Midbrain (tissue), 1 donor: ENCODE data around the gene NCKAP5.

ENCODE experiments used
- DNase-seq: peaks from one replicate; lab custom pipeline; 2025; lab: John Stamatoyannopoulos, UW

The NCKAP5 gene

DNA sequence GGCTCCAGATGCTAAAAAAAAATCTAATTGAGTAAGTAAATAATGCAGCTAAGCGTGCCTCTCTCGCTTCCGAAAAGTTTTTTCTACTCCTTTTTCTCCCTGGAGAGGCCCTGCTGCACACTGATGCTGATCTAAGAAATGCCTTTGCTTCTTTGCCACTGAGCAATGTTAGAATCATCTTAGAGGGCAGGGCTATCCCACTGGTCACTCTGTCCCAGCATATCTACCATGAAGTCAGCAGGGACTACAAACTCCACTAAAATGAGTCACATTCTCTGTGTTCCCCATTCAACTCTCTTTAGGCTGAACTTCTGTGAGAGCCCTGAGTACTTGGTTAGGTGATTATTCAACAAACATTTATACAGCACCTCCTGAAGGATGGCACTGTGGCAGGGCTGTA, 770.7 kb downstream of the NCKAP5 start:
- DNase-seq: no peak

DNA sequence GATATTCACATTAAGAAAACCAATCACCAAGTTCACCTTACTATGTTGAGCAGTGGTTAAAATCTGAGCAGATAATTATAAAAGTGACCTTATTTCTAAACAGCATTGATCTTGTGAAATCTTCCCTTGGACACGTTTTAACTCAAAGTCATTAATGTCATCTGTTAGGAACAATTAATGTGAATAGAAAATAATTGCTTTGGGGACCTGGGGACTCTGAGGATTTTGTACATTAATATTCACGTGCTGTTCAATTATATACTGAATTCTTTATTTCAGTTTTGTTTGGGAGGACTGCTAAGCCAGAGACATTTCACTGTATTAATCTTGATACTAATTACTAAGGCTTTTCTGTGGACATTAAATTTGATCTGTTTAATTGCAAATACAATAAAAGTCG, 771.2 kb downstream of the NCKAP5 start:
- no peak for DNase-seq

DNA sequence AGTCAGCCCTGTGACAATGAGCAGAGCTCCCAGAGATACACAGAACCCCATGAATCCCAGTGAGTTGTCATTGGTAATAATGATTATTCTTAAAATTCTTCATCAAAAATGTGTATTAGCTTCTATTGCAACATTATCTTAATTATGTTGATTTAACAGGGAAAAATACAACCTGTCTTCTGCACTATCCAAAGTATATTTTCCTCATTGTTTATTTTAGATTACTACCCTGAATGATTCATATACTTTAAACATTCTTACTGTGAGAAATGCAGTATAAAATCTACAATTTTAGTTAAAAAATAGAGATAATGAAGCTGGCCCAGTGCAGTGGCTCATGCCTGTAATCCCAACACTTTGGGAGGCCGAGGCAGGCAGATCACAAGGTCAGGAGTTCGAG, 773.0 kb downstream of the NCKAP5 start:
- DNase-seq: no peak

DNA sequence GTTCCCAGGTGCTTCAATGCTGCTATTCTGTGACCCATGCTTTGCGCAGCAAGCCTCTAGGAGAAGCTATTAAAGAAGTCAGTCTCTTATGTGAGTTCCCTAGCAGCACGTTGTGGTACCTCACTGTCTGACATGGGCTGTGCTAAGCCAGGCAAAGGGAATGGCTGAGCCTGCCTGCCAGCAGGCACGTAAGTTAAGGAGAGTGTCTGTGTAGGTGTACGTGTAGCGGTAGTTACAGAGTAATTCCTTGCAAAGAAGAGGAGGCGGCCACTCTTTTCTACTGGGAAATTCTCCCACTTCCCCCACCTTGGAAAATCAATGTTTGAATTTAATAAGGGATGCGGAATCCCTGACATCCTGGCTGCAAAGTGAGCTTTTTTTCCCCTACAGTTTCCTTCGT, 774.7 kb downstream of the NCKAP5 start:
- DNase-seq: no peak

DNA sequence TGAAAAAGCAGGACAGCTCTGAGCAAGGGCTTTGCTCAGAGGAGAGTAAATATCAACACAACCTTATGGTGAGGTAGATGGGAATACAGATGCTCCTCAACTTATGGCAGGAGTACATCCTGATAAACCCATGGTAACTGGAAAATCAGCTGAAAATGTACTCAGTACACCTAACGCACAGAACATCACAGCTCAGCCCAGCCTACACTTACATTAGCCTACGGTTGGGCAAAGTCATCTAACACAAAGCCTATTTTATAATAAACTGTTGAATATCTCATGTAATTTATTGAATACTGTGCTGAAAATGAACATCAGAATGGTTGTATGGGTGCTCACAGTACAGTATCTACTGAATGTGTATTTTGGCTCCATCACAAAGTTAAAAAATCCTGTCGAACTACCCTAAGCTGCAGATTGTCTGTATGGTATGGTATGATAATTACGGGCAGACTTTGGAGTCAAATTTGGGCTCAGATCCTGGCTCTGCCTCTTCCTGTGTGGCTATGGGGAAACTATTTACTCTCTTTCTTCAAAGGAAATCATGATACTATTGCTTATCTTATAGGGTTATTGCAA, 778.0 kb downstream of the NCKAP5 start:
- no peak for DNase-seq

DNA sequence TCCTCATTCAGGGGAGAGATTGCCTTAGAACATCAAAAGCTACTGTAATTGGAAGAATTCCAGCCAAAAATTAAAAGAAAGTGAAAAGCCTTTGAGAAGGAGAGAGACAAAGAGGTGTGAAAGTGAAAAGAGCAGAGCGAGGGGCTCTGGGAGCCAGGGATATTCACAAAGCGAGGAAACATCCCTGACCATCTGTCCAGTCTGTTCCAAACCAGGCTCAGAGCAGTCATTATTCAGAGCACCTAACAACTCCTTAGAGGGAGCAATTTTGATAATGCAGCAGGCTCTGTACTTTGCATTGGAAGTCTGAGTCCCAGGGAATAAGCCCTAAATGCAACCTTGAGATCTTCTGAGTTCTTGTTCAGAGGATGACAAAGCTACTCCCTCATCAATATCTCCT, 779.2 kb downstream of the NCKAP5 start:
- DNase-seq: no peak

DNA sequence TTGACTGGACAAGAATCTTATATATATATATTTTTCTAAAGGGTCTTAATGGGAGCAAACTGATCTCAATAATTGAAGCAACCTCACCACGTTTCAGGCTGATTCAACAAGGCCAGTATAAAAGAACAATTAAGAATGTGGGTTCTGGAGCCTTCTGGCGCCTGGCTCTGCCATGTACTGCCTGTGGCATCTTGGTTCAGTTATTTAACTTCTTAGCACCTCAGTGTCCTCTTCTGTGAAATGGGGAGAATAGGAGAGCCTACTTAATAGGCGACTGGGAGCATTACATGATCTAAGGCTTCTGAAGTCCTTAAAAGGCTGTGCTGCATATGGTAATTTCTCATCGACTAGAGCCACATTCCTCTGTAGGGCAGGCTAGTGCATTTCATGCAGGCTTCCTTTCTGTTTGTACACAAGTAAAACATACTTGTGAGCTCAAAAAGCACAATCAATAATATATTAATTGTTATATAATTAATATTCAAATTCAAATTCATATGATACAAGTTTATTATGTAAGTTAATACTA, 779.9 kb downstream of the NCKAP5 start:
- no peak for DNase-seq

DNA sequence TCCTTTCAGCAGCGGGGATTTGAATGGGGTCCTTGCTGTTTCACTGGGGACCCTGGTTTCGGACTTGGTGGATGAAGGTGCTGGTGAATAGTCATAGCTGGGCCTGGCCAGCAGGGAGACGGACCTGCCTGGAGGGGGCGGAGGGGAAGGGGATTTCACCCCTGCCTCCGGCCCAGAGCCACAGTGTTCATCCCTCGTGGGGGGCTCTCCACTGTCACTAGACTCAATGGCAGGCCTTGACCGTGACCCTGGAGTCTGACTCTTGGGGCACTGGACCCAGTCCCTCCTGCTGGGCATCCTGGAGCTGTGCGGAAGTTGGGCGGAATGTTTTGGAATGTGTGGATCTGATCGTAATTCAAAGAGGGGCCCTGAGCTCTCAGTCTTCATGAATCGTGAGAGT, 784.4 kb downstream of the NCKAP5 start:
- DNase-seq: no peak

DNA sequence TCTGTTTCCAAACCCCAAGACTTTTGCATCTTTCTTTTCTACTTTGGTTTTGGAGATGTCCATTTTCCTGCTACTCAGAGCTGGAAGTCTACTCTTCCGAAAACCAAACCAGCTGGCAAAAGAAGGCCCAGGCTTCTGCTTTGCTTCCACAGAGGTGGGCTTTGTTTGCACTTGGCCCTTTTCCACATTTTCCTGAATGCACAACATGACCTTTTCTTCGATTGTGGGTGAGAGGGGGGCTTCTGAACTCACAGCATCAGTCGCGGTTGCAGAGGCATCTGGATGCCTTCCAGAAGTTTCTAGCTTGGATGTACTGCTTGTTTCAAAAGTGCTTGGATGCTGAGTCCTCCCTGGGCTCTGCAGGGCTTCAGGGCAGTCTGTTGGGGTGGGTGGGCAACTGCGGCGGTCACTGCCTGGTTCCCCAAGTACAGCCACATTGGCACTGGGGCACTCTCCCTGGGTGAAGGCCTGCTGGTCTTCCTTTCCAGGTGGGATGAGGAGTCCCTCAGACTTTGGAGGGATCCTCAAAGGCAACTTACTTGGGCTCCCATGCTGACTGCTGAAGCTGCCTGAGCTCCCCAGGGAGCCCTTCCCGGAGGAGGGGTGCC, 786.0 kb downstream of the NCKAP5 start:
- DNase-seq: no peak

DNA sequence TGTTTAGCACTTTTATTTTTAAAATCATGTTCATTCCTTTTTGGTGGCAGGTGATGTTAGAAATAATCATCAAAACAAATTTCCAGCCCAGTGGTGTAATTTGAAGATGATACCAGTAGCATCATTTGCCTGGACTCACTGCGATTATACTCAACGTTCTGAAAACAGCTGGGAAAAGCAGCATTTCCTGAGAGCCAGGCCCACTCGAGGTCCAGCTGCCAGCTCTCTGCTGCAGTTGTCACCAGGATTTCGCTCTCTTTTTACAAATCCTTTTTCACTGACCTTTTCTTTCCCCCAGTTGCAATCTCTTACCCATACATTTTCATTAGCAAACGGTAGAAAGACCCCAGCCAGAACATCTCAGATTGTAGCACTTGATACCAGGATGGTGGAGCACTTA, 787.6 kb downstream of the NCKAP5 start:
- DNase-seq: no peak

DNA sequence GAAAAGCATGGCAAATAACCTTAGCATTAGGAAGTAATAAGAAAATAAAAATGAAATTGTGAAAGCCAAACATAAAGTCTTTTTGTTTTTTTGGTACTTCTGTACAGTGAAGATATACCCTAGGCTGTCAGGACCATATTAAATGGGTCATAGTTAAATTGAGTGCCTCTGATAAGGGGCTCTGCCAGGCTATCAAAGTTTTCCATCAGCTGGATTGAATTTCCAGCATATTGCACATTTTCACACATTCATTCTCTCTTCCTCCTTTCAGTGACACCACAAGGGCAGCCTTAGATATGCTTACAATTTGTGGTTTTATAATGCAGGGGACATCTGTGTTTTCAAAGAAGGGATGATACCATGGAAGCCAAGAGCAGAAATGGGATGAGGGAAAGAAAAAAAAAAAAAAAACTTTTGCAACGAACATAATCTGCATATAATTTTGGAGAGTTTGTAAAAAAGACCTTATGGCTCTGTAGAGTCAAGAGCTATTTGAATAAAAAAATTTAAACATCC, 789.0 kb downstream of the NCKAP5 start:
- DNase-seq: no peak

DNA sequence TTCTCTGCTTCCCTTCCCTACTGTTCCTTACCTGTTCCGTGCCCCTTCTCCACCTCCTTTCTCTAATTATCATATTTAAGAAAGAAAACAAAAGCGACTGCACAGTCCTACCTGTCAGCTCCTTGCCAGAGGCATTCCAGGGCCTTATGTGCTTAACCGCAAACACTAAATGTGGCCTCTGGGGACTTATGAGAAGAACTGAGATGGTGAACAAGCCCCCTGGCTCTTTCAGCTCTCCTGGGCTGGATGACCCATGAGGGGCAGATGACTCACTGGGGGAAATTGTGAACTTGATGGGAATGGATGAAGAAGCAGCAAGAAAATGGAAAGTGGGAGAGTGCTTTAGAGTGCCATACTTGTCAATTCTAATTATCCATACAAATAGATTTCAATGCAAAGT, 792.0 kb downstream of the NCKAP5 start:
- DNase-seq: no peak

DNA sequence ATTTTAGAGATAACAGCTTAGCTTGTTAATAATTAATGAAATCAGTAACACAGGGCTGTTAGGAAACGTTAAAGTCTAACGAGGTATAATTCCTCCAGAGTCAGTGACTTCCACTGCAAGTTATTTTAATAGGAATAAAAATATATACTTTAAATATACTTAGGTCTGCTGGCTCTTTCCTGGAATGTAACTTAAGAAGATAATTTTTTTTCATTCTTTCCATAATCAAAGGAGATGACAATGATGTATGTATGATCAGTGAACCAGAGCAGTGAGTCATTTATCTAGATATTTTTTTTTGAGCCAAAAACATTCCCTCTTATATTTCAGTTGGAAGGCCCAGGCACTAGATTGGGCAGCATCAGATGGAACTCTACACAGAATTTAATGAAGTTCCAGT, 794.1 kb downstream of the NCKAP5 start:
- no peak for DNase-seq

DNA sequence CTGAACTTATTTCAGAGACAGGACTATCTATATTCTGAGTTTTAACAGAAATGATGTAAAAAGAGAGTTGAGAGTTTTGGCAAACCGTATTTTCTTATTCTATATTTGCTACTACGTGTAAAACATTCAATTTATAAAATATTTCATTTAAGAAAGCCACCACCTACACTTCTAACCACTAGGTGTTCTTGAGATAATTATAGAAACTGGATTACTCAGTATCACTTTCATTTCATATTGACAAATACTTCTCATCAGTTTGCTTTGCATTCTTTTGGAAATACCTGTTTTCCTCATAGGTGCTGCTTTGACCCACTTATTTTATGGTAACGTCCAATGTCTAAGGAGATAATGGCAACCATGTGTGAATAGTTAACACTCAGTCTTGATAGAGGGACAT, 794.9 kb downstream of the NCKAP5 start:
- DNase-seq: no peak

DNA sequence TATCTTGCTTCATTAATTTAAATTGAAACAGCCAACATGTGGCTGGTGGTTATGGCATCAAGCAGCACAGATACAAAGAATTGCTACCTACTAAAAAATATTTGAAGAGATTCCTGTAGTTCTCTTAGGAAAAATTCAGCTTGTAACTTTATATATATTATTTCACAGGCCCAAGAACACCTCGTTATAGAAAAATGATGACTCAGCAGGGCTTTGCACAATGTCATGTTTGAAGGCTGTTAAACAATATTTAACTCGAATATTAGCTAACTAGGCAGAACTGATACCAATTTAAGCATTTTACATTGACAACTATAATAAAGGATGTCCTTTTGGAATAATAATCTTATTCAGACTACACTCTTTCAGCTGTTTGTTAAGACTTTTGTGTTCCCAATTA, 795.9 kb downstream of the NCKAP5 start:
- no peak for DNase-seq

DNA sequence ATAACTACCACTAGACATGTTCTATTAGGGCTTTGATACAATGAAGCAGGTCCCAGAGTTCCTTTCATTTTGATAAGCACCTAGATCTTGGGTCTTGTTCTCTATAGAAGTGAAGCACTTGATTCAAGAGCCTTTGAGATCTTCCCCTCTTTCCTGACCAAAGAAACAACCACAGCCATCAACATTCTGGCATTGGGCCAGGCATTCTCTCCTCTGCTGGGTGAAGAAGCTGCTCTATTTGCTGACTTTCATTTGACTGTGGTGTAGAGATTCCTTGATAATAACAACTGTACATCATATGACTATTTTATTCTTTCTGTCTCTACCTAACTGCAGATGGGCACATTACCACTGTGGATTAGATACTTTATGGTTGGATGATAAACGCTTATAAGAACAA, 801.7 kb downstream of the NCKAP5 start:
- no peak for DNase-seq

DNA sequence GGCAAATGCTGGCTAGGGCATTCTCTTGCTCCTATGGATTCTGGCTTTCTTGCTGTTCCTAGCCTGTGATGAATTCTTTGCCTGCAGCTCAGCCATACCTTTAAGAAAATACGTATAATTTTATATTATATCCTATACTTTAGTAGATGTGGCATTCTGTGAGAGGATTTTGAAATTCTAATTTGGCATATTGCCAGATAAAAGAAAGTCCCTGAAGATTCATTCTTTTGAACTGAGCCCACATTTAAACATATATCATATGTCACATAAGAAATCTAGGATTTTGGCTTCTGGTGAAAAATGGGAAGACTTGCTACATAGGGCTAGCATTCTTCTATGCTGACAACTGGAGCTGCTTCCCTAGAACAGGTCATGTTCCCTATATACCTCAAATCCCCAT, 806.8 kb downstream of the NCKAP5 start:
- DNase-seq: no peak

DNA sequence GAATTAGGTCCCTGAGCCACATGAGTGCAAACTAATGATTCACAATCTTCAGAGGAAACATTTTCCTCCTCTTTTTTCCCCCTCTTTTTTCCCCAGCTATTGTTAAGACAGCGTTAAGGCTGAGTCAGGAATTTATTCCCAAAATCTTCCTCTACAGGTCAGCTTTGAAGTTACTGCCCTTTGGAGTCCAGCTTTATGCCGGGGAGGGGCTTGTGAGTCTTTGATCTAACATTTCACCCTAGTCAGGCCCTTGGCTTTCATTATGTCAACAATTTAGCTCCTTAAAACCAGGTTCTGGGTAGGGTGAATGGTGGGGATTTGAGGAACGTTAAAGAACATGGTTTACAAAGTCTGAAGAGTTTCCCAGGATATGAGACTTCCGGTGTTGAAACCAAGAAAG, 807.3 kb downstream of the NCKAP5 start:
- no peak for DNase-seq

DNA sequence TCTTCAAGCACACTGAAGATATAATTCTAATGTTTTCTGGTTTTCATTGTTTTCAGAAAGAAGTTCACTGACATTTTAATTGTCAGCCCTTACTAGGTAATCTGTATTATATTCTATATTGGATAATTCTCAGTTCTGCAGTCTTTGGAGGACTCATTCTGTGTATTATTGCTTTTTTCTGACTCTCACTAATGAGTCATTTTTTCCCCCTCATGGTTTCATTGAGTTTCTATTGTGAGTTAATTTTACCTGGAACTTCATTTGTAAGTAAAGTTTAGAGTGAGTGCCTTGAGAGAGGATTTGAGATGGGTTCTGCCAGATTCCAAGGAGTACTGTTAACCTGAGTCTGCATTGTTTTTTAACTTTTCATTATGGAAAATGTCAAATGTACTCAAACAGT, 807.9 kb downstream of the NCKAP5 start:
- no peak for DNase-seq

DNA sequence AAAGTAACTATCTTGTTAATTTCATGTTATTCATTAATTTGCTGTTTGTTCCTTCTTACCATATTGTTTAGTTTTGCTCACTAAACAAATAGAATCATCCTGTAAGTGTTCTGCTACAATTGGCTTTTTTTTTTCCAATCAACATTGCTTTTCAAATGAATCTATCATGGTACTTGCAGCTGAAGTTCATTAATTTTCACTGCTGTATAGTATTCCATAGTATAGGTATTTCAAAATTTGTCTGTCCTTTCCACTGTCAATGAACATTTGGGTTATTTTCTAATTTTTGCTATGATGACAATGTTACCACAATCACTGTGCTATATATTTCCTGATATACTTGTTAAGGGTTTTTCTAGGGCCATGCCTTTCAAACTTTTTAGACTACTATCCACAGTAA, 809.3 kb downstream of the NCKAP5 start:
- no peak for DNase-seq

DNA sequence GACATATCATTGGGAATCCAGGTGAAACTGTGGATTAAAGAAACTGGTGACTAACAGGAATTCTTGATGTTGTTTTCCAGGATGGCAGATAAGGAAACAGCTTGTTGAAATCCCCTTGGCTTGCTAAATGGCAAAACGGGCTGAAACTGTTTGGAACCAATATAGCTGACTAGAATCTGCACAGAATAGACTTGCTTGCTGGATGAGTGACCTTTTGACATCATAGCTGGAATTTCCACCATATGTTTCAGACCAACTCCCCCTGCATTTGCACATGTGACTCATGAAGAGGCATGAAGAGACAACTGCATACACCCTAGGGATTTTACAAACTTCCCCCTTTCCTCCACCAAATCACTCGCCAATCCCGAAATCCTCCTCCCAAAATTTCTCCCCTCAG, 810.6 kb downstream of the NCKAP5 start:
- DNase-seq: no peak

DNA sequence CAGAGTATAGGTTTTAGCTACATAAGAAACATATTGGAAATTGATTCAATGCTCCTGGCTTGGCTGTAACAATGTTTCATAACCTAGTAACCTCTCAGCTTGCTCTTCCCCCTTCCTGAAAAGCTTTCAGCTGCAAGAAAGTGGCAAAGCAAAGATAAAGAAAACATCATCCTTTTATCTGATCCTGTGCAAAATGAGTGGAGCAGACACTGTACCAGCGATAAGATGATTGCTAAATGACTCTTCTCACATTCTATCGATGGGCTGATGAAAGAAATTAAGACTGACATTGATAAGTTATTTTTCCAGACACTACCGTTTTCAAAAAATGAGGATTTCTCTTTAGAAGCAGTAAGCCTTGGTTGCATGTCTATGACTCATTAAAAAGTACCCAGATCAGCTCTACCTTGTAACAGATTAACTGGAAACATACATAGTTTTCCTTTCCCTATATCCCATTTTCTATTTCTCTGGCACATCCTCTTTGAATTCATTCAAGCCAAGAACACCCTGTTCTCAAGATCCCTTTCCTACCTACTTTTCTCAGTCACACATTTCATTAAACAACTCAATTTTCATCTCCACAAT, 811.2 kb downstream of the NCKAP5 start:
- DNase-seq: no peak

DNA sequence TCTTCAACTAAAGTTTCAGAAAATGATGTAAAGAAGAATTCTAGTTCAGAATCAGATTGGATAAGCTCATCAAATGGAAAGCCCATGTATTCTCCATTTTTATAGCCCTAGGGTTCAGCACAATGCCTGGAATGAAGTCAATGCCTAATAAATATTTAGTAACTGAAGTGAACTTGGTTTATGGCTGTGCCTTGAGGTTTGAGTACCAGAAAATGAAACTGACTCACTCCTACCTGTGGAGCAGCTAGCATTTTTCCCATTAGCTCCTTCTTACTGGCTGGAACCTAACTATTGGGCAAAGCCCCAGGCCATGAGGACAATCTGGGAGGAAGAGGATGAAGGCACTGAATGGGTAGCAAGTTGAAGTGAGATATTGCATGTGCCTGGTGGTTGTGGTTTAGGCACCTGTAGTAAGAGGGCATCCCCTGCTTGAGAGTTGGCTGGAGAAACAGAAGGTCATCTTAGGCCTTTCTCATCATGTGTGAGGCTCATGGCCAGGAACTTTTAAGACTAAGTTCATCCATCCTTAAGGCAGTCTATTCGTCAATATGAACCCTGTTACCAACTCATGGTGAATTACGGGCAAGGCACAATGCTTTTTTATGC, 813.3 kb downstream of the NCKAP5 start:
- no peak for DNase-seq
